GM19023 (cell line): Measurements from ENCODE around the gene MALL.
"Not testable (repeated sequence)": the region's sequence is repeated elsewhere in the genome, so short reads cannot be mapped to it uniquely, and the experiment has no call there.

Experiments used
- ATAC-seq: cut with Tn5 transposase; IDR thresholded peaks from one replicate; pipeline ENCODE4 v1.9.1; 2021; ENCODE audit warnings: mild to moderate bottlenecking, moderate library complexity; ENCODE audit not compliant: unreplicated experiment

MALL gene

GRCh38 chr2:110099471-110100225, 16.0 kb downstream of the MALL start:
- no peak for ATAC-seq

GRCh38 chr2:110099038-110099425, 16.6 kb downstream of the MALL start:
- no peak for ATAC-seq

GRCh38 chr2:110097506-110098220, 18.0 kb downstream of the MALL start:
- no peak for ATAC-seq

GRCh38 chr2:110095994-110096633, 19.5 kb downstream of the MALL start:
- no peak for ATAC-seq

GRCh38 chr2:110094884-110095534, 20.6 kb downstream of the MALL start:
- not testable (repeated sequence) for ATAC-seq

GRCh38 chr2:110093924-110094323, 21.7 kb downstream of the MALL start:
- ATAC-seq: not testable (repeated sequence)

GRCh38 chr2:110090164-110090563, 25.5 kb downstream of the MALL start:
- ATAC-seq: not testable (repeated sequence)

- not testable (repeated sequence) for ATAC-seq
These were observed 31.9 kb downstream of the MALL start for GRCh38 chr2:110083757-110084156.

GRCh38 chr2:110083162-110083561, 32.5 kb downstream of the MALL start:
- not testable (repeated sequence) for ATAC-seq

GRCh38 chr2:110078104-110078503, 37.5 kb downstream of the MALL start:
- not testable (repeated sequence) for ATAC-seq

GRCh38 chr2:110075896-110076295, 39.7 kb downstream of the MALL start:
- ATAC-seq: not testable (repeated sequence)

- ATAC-seq: not testable (repeated sequence)
These were observed 45.8 kb downstream of the MALL start for GRCh38 chr2:110069869-110070268.

GRCh38 chr2:110068153-110068552, 47.5 kb downstream of the MALL start:
- not testable (repeated sequence) for ATAC-seq

- not testable (repeated sequence) for ATAC-seq
These were observed 53.3 kb downstream of the MALL start for GRCh38 chr2:110062332-110062731.

- not testable (repeated sequence) for ATAC-seq
These were observed 55.1 kb downstream of the MALL start for GRCh38 chr2:110060550-110060949.

- ATAC-seq: not testable (repeated sequence)
These were observed 55.8 kb downstream of the MALL start for GRCh38 chr2:110059694-110060358.

- ATAC-seq: not testable (repeated sequence)
These were observed 56.5 kb downstream of the MALL start for GRCh38 chr2:110059009-110059693.

GRCh38 chr2:110058034-110058433, 57.6 kb downstream of the MALL start:
- not testable (repeated sequence) for ATAC-seq

GRCh38 chr2:110055819-110056408, 59.7 kb downstream of the MALL start:
- not testable (repeated sequence) for ATAC-seq
